HepG2 (cell line): ENCODE results near the gene SPHK1. TPM values are rescaled to one million over a fixed set of nuclear protein-coding genes. Genes with fewer than 3 reads are reported as not detected.
A peak's percentile ranks its signal among the peaks of the same experiment; 100 is the strongest.

Experiments used
- CBX2 ChIP-seq, 2 experiments: fragments of 200-600 bp in 1 of 2; sonication (generic); formaldehyde crosslinking in 1 of 2; IDR thresholded peaks; 2 replicates each; pipeline versions ENCODE4 v1.7.0 to v1.8.1; 2018 to 2022; ENCODE audit warnings: low read depth in 2 of 2, low read length in 1 of 2, mild to moderate bottlenecking in 1 of 2, missing genetic modification reagents in 1 of 2
- CHD2 ChIP-seq: IDR thresholded peaks from 2 replicates; pipeline ENCODE4 v1.6.1; 2011; ENCODE audit warnings: low read depth, low read length, improper control_type of control experiment
- EZH2 ChIP-seq: conservative IDR thresholded peaks from 2 replicates; pipeline ENCODE4 v1.6.1; 2012; ENCODE audit warnings: mild to moderate bottlenecking, low read depth, low read length, moderate library complexity
- FLYWCH1 ChIP-seq: sonication (generic); formaldehyde crosslinking; IDR thresholded peaks from 2 replicates; pipeline ENCODE4 v1.8.1; 2023; ENCODE audit warnings: mild to moderate bottlenecking, missing genetic modification reagents
- HNRNPLL ChIP-seq: fragments of 200-400 bp; formaldehyde crosslinking; IDR thresholded peaks from 2 replicates; pipeline ENCODE4 v1.6.1; 2017; ENCODE audit warnings: mild to moderate bottlenecking, low read depth, low read length; ENCODE audit not compliant: poor library complexity, severe bottlenecking
- KAT8 ChIP-seq: IDR thresholded peaks from 2 replicates; pipeline ENCODE4 v1.6.1; 2016; ENCODE audit warnings: missing genetic modification reagents, missing compliant biosample characterization
- KLF15 ChIP-seq: sonication (generic); formaldehyde crosslinking; IDR thresholded peaks from 2 replicates; pipeline ENCODE4 v1.8.1; 2023; ENCODE audit warnings: borderline replicate concordance, mild to moderate bottlenecking, inconsistent platforms, missing genetic modification reagents, mixed read lengths
- MBD4 ChIP-seq: IDR thresholded peaks from 2 replicates; pipeline ENCODE4 v1.6.1; 2012; ENCODE audit warnings: low read length, inconsistent platforms, borderline replicate concordance
- RNF2 ChIP-seq: fragments of 450-650 bp; conservative IDR thresholded peaks from 2 replicates; pipeline ENCODE4 v1.6.1; 2016; ENCODE audit warnings: low read depth
- SAFB2 ChIP-seq: sonication (generic); formaldehyde crosslinking; IDR thresholded peaks from 2 replicates; pipeline ENCODE4 v1.5.1; 2020; ENCODE audit warnings: missing genetic modification reagents, low read depth, mild to moderate bottlenecking, borderline replicate concordance
- TGIF2 ChIP-seq: IDR thresholded peaks from 2 replicates; pipeline ENCODE4 v1.6.1; 2016; ENCODE audit warnings: control low read depth, missing compliant biosample characterization
- ZNF180 ChIP-seq: sonication (generic); formaldehyde crosslinking; IDR thresholded peaks from 2 replicates; pipeline ENCODE4 v1.4.0; 2020; ENCODE audit warnings: low read depth, missing genetic modification reagents, borderline replicate concordance
- ZNF354B ChIP-seq: sonication (generic); formaldehyde crosslinking; IDR thresholded peaks from 2 replicates; pipeline ENCODE4 v1.8.0; 2022; ENCODE audit warnings: mild to moderate bottlenecking, missing genetic modification reagents
- ZNF607 ChIP-seq: sonication (generic); formaldehyde crosslinking; IDR thresholded peaks from 2 replicates; pipeline ENCODE4 v1.5.1; 2020; ENCODE audit warnings: missing genetic modification reagents, mild to moderate bottlenecking, borderline replicate concordance
- ZNF672 ChIP-seq: sonication (generic); formaldehyde crosslinking; IDR thresholded peaks from 2 replicates; pipeline ENCODE4 v1.8.1; 2022; ENCODE audit warnings: missing genetic modification reagents
- ZNF883 ChIP-seq: sonication (generic); formaldehyde crosslinking; IDR thresholded peaks from 2 replicates; pipeline ENCODE4 v1.5.1; 2020; ENCODE audit warnings: mild to moderate bottlenecking, missing genetic modification reagents; ENCODE audit errors: not compliant biosample characterization
- polyA plus RNA-seq, 8 experiments: library from polyadenylated mRNA; depleted of rRNA in 3 of 8; stranded (reverse) in 7 of 8; unstranded in 1 of 8; fragments of >200 nt; fragmentation: Illumina TruSeq in 4 of 8; extraction: Trizol in 4 of 8; gene quantifications; 2 replicates each; pipeline versions ENCODE4 v1.2.1 to v1.2.3, GENCODE V29; 2011 to 2016; ENCODE audit warnings: low read depth in 4 of 8, missing spikeins in 1 of 8, mixed read lengths in 1 of 8; ENCODE audit not compliant: insufficient read depth in 1 of 8
- total RNA-seq, 5 experiments: library from RNA; depleted of rRNA; stranded (reverse); fragments of >200 nt; fragmentation: Illumina TruSeq; extraction: Trizol; gene quantifications; 2 replicates each; pipeline ENCODE4 v1.2.3, GENCODE V29; 2016; ENCODE audit warnings: low read depth in 1 of 5
- TF ChIP-seq, protein P1 (sequence below): sonication (generic); formaldehyde crosslinking; IDR thresholded peaks from 2 replicates; pipeline ENCODE4 v1.8.0; 2022; ENCODE audit warnings: mild to moderate bottlenecking, missing genetic modification reagents, moderate library complexity
- TF ChIP-seq, protein P2 (sequence below): sonication (generic); formaldehyde crosslinking; IDR thresholded peaks from 2 replicates; pipeline ENCODE4 v1.4.0; 2020; ENCODE audit warnings: missing genetic modification reagents
- TF ChIP-seq, protein P3 (sequence below): IDR thresholded peaks from 2 replicates; pipeline ENCODE4 v1.6.1; 2016; ENCODE audit warnings: mild to moderate bottlenecking, missing biosample characterization, missing genetic modification reagents
- TF ChIP-seq, protein P4 (sequence below): sonication (generic); formaldehyde crosslinking; IDR thresholded peaks from 2 replicates; pipeline ENCODE4 v1.8.0; 2022; ENCODE audit warnings: missing genetic modification reagents, mild to moderate bottlenecking, borderline replicate concordance
- TF ChIP-seq, protein P5 (sequence below): sonication (generic); formaldehyde crosslinking; IDR thresholded peaks from 2 replicates; pipeline ENCODE4 v1.4.0; 2020; ENCODE audit warnings: mild to moderate bottlenecking, missing genetic modification reagents
- TF ChIP-seq, protein P6 (sequence below): sonication (generic); formaldehyde crosslinking; IDR thresholded peaks from 2 replicates; pipeline ENCODE4 v1.5.0; 2020; ENCODE audit warnings: missing genetic modification reagents
- TF ChIP-seq, protein P7 (sequence below): sonication (generic); formaldehyde crosslinking; IDR thresholded peaks from 2 replicates; pipeline ENCODE4 v1.4.0; 2020; ENCODE audit warnings: low read depth, mild to moderate bottlenecking, missing genetic modification reagents

The SPHK1 gene
- total and polyA plus RNA-seq, 2 of the 13 experiments (the other 11 are each of a cell fraction or from before 2014, with no cell fraction given): 129 to 160 TPM

DNA sequence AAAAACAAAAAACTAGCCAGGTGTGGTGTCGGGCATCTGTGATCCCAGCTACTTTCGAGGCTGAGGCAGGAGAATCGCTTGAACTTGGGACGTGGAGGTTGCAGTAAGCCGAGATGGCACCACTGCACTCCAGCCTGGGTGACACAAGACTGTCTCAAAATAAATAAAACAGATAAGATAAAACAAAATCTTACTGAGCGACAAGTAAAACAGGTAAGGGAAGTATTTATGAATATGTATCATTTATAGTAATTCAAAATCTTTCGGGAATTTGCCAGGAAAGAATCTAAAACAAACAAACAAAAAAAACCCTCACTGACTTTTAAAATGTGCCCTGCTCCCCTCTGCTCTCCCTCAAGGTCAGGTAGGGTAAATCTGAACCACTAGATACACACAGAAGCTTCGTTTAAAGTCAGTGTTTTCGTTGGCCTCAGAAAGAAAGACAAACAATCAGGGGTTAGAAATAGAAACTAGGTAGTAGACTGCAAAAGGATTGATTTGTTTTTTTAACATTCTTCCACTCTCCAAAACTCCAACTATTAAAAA, 32.8 kb upstream of the SPHK1 start (continued):
- TF ChIP-seq KAT8 (CRISPR knock-in tag) (peak; percentile 36; the same call in 1 of the 2 replicates), EZH2 (no peak), ZNF607 (CRISPR knock-in tag) (no peak), FLYWCH1 (CRISPR knock-in tag) (no peak), ZNF354B (CRISPR knock-in tag) (no peak), MBD4 (no peak), RNF2 (no peak), CHD2 (no peak), SAFB2 (CRISPR knock-in tag) (no peak), KLF15 (no peak), CBX2 (IDR thresholded peaks at IDR 0.05; ENCODE audit: low read depth, low read length) (no peak), CBX2 (CRISPR knock-in tag; IDR thresholded peaks at IDR 0.05; ENCODE audit: low read depth) (0 out of 2 replicates have a peak, but pooled peaks have one; percentile 39), ZNF672 (CRISPR knock-in tag) (no peak), TGIF2 (CRISPR knock-in tag) (peak; percentile 53; the same call in 1 of the 2 replicates), ZNF180 (CRISPR knock-in tag) (no peak), ZNF883 (CRISPR knock-in tag) (no peak), HNRNPLL (no peak)
- TF ChIP-seq, protein P1, sequence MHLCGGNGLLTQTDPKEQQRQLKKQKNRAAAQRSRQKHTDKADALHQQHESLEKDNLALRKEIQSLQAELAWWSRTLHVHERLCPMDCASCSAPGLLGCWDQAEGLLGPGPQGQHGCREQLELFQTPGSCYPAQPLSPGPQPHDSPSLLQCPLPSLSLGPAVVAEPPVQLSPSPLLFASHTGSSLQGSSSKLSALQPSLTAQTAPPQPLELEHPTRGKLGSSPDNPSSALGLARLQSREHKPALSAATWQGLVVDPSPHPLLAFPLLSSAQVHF (CRISPR knock-in tag): no peak
- TF ChIP-seq, protein P2, sequence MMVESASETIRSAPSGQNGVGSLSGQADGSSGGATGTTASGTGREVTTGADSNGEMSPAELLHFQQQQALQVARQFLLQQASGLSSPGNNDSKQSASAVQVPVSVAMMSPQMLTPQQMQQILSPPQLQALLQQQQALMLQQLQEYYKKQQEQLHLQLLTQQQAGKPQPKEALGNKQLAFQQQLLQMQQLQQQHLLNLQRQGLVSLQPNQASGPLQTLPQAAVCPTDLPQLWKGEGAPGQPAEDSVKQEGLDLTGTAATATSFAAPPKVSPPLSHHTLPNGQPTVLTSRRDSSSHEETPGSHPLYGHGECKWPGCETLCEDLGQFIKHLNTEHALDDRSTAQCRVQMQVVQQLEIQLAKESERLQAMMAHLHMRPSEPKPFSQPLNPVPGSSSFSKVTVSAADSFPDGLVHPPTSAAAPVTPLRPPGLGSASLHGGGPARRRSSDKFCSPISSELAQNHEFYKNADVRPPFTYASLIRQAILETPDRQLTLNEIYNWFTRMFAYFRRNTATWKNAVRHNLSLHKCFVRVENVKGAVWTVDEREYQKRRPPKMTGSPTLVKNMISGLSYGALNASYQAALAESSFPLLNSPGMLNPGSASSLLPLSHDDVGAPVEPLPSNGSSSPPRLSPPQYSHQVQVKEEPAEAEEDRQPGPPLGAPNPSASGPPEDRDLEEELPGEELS (CRISPR knock-in tag): peak; percentile 76
- TF ChIP-seq, protein P3, sequence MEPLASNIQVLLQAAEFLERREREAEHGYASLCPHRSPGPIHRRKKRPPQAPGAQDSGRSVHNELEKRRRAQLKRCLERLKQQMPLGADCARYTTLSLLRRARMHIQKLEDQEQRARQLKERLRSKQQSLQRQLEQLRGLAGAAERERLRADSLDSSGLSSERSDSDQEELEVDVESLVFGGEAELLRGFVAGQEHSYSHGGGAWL (CRISPR knock-in tag): 0 out of 2 replicates have a peak, but pooled peaks have one; percentile 62
- TF ChIP-seq, protein P4, sequence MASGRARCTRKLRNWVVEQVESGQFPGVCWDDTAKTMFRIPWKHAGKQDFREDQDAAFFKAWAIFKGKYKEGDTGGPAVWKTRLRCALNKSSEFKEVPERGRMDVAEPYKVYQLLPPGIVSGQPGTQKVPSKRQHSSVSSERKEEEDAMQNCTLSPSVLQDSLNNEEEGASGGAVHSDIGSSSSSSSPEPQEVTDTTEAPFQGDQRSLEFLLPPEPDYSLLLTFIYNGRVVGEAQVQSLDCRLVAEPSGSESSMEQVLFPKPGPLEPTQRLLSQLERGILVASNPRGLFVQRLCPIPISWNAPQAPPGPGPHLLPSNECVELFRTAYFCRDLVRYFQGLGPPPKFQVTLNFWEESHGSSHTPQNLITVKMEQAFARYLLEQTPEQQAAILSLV (CRISPR knock-in tag): no peak
- TF ChIP-seq, protein P5, sequence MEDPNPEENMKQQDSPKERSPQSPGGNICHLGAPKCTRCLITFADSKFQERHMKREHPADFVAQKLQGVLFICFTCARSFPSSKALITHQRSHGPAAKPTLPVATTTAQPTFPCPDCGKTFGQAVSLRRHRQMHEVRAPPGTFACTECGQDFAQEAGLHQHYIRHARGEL (CRISPR knock-in tag): no peak
- TF ChIP-seq, protein P6, sequence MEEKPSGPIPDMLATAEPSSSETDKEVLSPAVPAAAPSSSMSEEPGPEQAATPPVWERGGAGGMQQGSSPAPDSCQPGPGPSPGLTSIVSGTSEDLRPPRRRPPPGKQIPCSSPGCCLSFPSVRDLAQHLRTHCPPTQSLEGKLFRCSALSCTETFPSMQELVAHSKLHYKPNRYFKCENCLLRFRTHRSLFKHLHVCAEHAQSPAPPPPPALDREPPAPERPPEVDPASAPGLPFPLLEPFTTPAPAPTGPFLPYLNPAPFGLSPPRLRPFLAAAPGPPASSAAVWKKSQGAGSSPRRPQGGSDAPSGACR (CRISPR knock-in tag): no peak
- TF ChIP-seq, protein P7, sequence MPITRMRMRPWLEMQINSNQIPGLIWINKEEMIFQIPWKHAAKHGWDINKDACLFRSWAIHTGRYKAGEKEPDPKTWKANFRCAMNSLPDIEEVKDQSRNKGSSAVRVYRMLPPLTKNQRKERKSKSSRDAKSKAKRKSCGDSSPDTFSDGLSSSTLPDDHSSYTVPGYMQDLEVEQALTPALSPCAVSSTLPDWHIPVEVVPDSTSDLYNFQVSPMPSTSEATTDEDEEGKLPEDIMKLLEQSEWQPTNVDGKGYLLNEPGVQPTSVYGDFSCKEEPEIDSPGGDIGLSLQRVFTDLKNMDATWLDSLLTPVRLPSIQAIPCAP (CRISPR knock-in tag): 0 out of 2 replicates have a peak, but pooled peaks have one; percentile 12
